Endothelial cell (in vitro differentiated cells): ENCODE measurements around the gene ZC2HC1C. TPM values are rescaled to one million over a fixed set of nuclear protein-coding genes. Genes with fewer than 3 reads are reported as not detected.

Experiments
- DNase-seq: peaks from one replicate; pipeline ENCODE4 v3.0.0; 2021; ENCODE audit warnings: low spot score
- H3K27ac Mint-ChIP-seq: one replicate; pipeline ENCODE4 v1.8.0; 2021; ENCODE audit warnings: mixed read lengths, inconsistent platforms; ENCODE audit not compliant: unreplicated experiment
- H3K27me3 Mint-ChIP-seq: one replicate; pipeline ENCODE4 v1.8.0; 2021; ENCODE audit warnings: mild to moderate bottlenecking, moderate library complexity, mixed read lengths, inconsistent platforms; ENCODE audit not compliant: unreplicated experiment
- H3K36me3 Mint-ChIP-seq: one replicate; pipeline ENCODE4 v1.8.0; 2021; ENCODE audit warnings: mild to moderate bottlenecking, low read depth, mixed read lengths, inconsistent platforms; ENCODE audit not compliant: unreplicated experiment
- H3K4me1 Mint-ChIP-seq: one replicate; pipeline ENCODE4 v1.8.0; 2021; ENCODE audit warnings: mild to moderate bottlenecking, mixed read lengths, inconsistent platforms; ENCODE audit not compliant: unreplicated experiment
- H3K4me3 Mint-ChIP-seq: one replicate; pipeline ENCODE4 v1.8.0; 2021; ENCODE audit warnings: mild to moderate bottlenecking, mixed read lengths, inconsistent platforms; ENCODE audit not compliant: unreplicated experiment
- H3K9me3 Mint-ChIP-seq: one replicate; pipeline ENCODE4 v1.8.0; 2021; ENCODE audit warnings: mixed read lengths, inconsistent platforms; ENCODE audit not compliant: unreplicated experiment
- long read RNA-seq: library from polyadenylated mRNA; unstranded; transcript quantifications from one replicate; pipeline ENCODE4 v2.0.0, GENCODE V29; 2020; ENCODE audit not compliant: unreplicated experiment
- total RNA-seq: library from RNA; stranded (reverse); fragmentation: NEBNext Ultra II Directional; extraction: Animal tissue kit (Norgen Biotek cat#: 25700); gene quantifications from one replicate; pipeline ENCODE4 v1.2.1, GENCODE V29; 2021; ENCODE audit not compliant: unreplicated experiment
- TF ChIP-seq, protein P1 (sequence below): fragments of 200-600 bp; sonication (generic); IDR thresholded peaks from one replicate; pipeline ENCODE4 v1.5.0; 2021; ENCODE audit warnings: antibody characterized with exemption; ENCODE audit not compliant: unreplicated experiment

The ZC2HC1C gene
- total RNA-seq = 1.6 TPM
- long read RNA-seq, full-length matches to known transcripts = 1 of 1 reads
- long read RNA-seq, partial matches to known transcripts = 0 of 1 reads
- long read RNA-seq, other reads (novel, unspliced or antisense) = 0 of 1 reads

GRCh38 chr14:75069121-75069810, at the start of gene ZC2HC1C:
ZC2HC1C (plus strand) TSS chr14:75069641; CDS start chr14:75070574, 933 bp downstream.
- H3K4me1 Mint-ChIP-seq = peaks cover 2% of the 10 kb centered on the region
- peak; percentile 93 for DNase-seq
- TF ChIP-seq, protein P1, sequence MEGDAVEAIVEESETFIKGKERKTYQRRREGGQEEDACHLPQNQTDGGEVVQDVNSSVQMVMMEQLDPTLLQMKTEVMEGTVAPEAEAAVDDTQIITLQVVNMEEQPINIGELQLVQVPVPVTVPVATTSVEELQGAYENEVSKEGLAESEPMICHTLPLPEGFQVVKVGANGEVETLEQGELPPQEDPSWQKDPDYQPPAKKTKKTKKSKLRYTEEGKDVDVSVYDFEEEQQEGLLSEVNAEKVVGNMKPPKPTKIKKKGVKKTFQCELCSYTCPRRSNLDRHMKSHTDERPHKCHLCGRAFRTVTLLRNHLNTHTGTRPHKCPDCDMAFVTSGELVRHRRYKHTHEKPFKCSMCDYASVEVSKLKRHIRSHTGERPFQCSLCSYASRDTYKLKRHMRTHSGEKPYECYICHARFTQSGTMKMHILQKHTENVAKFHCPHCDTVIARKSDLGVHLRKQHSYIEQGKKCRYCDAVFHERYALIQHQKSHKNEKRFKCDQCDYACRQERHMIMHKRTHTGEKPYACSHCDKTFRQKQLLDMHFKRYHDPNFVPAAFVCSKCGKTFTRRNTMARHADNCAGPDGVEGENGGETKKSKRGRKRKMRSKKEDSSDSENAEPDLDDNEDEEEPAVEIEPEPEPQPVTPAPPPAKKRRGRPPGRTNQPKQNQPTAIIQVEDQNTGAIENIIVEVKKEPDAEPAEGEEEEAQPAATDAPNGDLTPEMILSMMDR = no peak
- peak within 1 kb of the TSS; percentile 94 for H3K27ac Mint-ChIP-seq
- peaks cover 4% of the 10 kb centered on the region for H3K27me3 Mint-ChIP-seq
- no peaks in the 10 kb centered on the region for H3K36me3 Mint-ChIP-seq
- H3K4me3 Mint-ChIP-seq = peak within 1 kb of the TSS; percentile 93
- H3K9me3 Mint-ChIP-seq = no peaks in the 10 kb centered on the region

- Mint-ChIP-seq H3K27ac (no peak overlapping the region), H3K27me3 (no peaks in the 10 kb centered on the region), H3K9me3 (no peaks in the 10 kb centered on the region), H3K4me3 (no peak overlapping the region), H3K36me3 (peaks cover 10% of the 10 kb centered on the region), H3K4me1 (no peaks in the 10 kb centered on the region)
- peak; percentile 26 for DNase-seq
- TF ChIP-seq, protein P1 = peak; percentile 53
Measured at GRCh38 chr14:75022655-75023054, 46.8 kb upstream of the ZC2HC1C start.

- Mint-ChIP-seq H3K36me3 (peaks cover 10% of the 10 kb centered on the region), H3K9me3 (no peaks in the 10 kb centered on the region), H3K4me3 (no peak overlapping the region), H3K27ac (no peak overlapping the region), H3K27me3 (no peaks in the 10 kb centered on the region), H3K4me1 (no peaks in the 10 kb centered on the region)
- DNase-seq = no peak
- TF ChIP-seq, protein P1 = no peak
Measured at GRCh38 chr14:75023108-75023507, 46.3 kb upstream of the ZC2HC1C start.

GRCh38 chr14:75025082-75025481, 44.4 kb upstream of the ZC2HC1C start:
- no peak overlapping the region for H3K27ac Mint-ChIP-seq
- no peak overlapping the region for H3K4me3 Mint-ChIP-seq
- TF ChIP-seq, protein P1 = no peak
- no peaks in the 10 kb centered on the region for H3K4me1 Mint-ChIP-seq
- DNase-seq = no peak
- no peaks in the 10 kb centered on the region for H3K9me3 Mint-ChIP-seq
- peaks cover 7% of the 10 kb centered on the region for H3K36me3 Mint-ChIP-seq
- no peaks in the 10 kb centered on the region for H3K27me3 Mint-ChIP-seq

GRCh38 chr14:75025876-75026275, 43.6 kb upstream of the ZC2HC1C start:
- DNase-seq = no peak
- no peak overlapping the region for H3K27ac Mint-ChIP-seq
- no peaks in the 10 kb centered on the region for H3K27me3 Mint-ChIP-seq
- TF ChIP-seq, protein P1 = no peak
- no peak overlapping the region for H3K4me3 Mint-ChIP-seq
- no peaks in the 10 kb centered on the region for H3K9me3 Mint-ChIP-seq
- no peaks in the 10 kb centered on the region for H3K4me1 Mint-ChIP-seq
- H3K36me3 Mint-ChIP-seq = peaks cover 8% of the 10 kb centered on the region
